NCI-H2171 treated with DMSO at 0.1 percent for 48 hours (cell line): ENCODE results near the gene BOD1L1.
A peak's percentile ranks its signal among the peaks of the same experiment; 100 is the strongest.

ENCODE experiments used
- DNase-seq: peaks from one replicate; lab custom pipeline; 2025; lab: John Stamatoyannopoulos, UW

Gene BOD1L1

GRCh38 chr4:13627606-13628311 is at the start of gene BOD1L1:
Gene BOD1L1, minus strand, starts transcription at chr4:13627725. Its CDS starts 138 bp downstream, at chr4:13627587.
- DNase-seq: peak; percentile 79

GRCh38 chr4:13674971-13675370 is 47.4 kb upstream of the BOD1L1 start:
- no peak for DNase-seq

- no peak for DNase-seq
Measured at GRCh38 chr4:13673167-13673566, 45.6 kb upstream of the BOD1L1 start.

- no peak for DNase-seq
Measured at GRCh38 chr4:13670456-13671160, 43.1 kb upstream of the BOD1L1 start.

GRCh38 chr4:13665701-13666660 is 38.5 kb upstream of the BOD1L1 start:
- DNase-seq: no peak

- no peak for DNase-seq
Measured at GRCh38 chr4:13659341-13660070, 32.0 kb upstream of the BOD1L1 start.

- DNase-seq: peak; percentile 4
Measured at GRCh38 chr4:13656569-13657405, 29.3 kb upstream of the BOD1L1 start.

- DNase-seq: peak; percentile 20
Measured at GRCh38 chr4:13654162-13654797, 26.8 kb upstream of the BOD1L1 start.

GRCh38 chr4:13653766-13654161 is 26.2 kb upstream of the BOD1L1 start:
- no peak for DNase-seq

GRCh38 chr4:13647031-13647430 is 19.5 kb upstream of the BOD1L1 start:
- DNase-seq: no peak

GRCh38 chr4:13645075-13645474 is 17.6 kb upstream of the BOD1L1 start:
- DNase-seq: no peak

- no peak for DNase-seq
Measured at GRCh38 chr4:13642170-13642950, 14.8 kb upstream of the BOD1L1 start.

- DNase-seq: no peak
Measured at GRCh38 chr4:13641084-13641483, 13.6 kb upstream of the BOD1L1 start.

- peak; percentile 21 for DNase-seq
Measured at GRCh38 chr4:13640149-13640940, 12.8 kb upstream of the BOD1L1 start.

- DNase-seq: no peak
Measured at GRCh38 chr4:13635286-13635799, 7.8 kb upstream of the BOD1L1 start.

GRCh38 chr4:13633671-13634070 is 6.1 kb upstream of the BOD1L1 start:
- DNase-seq: no peak

- peak; percentile 6 for DNase-seq
Measured at GRCh38 chr4:13627178-13627605, 333 bp downstream of the BOD1L1 start.

- no peak for DNase-seq
Measured at GRCh38 chr4:13626492-13627177, 890 bp downstream of the BOD1L1 start.
